Lower lobe of right lung (tissue), 2 donors: ENCODE data around the gene ROS1. TPM values are rescaled to one million over a fixed set of nuclear protein-coding genes. Genes with fewer than 3 reads are reported as not detected.

Experiments
- ATAC-seq, 2 donors: fragments of 200-7000 bp; cut with Tn5 transposase; one replicate each; pipeline ENCODE4 v1.9.1; 2020 to 2022; ENCODE audit warnings: mild to moderate bottlenecking in 2 of 2, moderate library complexity in 2 of 2
- DNase-seq: peaks from one replicate; pipeline ENCODE4 v3.0.0-alpha.2; 2020
- H3K27ac ChIP-seq: fragments of 200-600 bp; one replicate; pipeline ENCODE4 v1.8.0; 2022
- H3K27me3 ChIP-seq: fragments of 200-600 bp; one replicate; pipeline ENCODE4 v1.8.0; 2022; ENCODE audit warnings: low read depth
- H3K36me3 ChIP-seq: fragments of 200-600 bp; one replicate; pipeline ENCODE4 v1.8.0; 2022; ENCODE audit warnings: mild to moderate bottlenecking
- H3K4me1 ChIP-seq: fragments of 200-600 bp; one replicate; pipeline ENCODE4 v1.8.0; 2022
- H3K4me3 ChIP-seq: fragments of 200-600 bp; one replicate; pipeline ENCODE4 v1.8.0; 2022; ENCODE audit warnings: mild to moderate bottlenecking
- H3K9me3 ChIP-seq: fragments of 200-600 bp; one replicate; pipeline ENCODE4 v1.8.0; 2022
- CTCF ChIP-seq: fragments of 200-600 bp; IDR thresholded peaks from one replicate; pipeline ENCODE4 v1.8.0; 2022; ENCODE audit warnings: antibody characterized with exemption, mild to moderate bottlenecking
- intact Hi-C: fragments of 100-400 bp; cut with DNase I; formaldehyde crosslinking; loops from one replicate; pipeline ENCODE4 v1.11.0; 2022
- total RNA-seq: library from RNA; stranded (reverse); fragmentation: NEBNext Ultra II Directional; extraction: Animal tissue kit (Norgen Biotek cat#: 25700); gene quantifications from one replicate; pipeline ENCODE4 v1.2.1, GENCODE V29; 2021
- donor health status: DM: no; HTN: yes; CAD: no; lungs with severe emphysema.

Gene ROS1
- total RNA-seq, 1 donor from 2014 or later = 151 TPM

GRCh38 chr6:117389227-117390057 lies 36.3 kb downstream of the ROS1 start:
- DNase-seq (no peak), ATAC-seq (peak in 1 of 2 donors; percentile 42)
- H3K27me3 ChIP-seq = no peaks in the 10 kb centered on the region
- H3K4me3 ChIP-seq = no peak overlapping the region
- H3K36me3 ChIP-seq = peaks cover 4% of the 10 kb centered on the region
- H3K4me1 ChIP-seq = peaks cover 9% of the 10 kb centered on the region
- no peak overlapping the region for H3K27ac ChIP-seq
- intact Hi-C loops = no loop called here
- no peak for TF ChIP-seq CTCF
- no peaks in the 10 kb centered on the region for H3K9me3 ChIP-seq

GRCh38 chr6:117387454-117387974 lies 38.2 kb downstream of the ROS1 start:
- DNase-seq = no peak
- Histone ChIP-seq H3K4me3 (no peak overlapping the region), H3K9me3 (no peaks in the 10 kb centered on the region), H3K27ac (no peak overlapping the region), H3K36me3 (no peaks in the 10 kb centered on the region), H3K27me3 (no peaks in the 10 kb centered on the region), H3K4me1 (peaks cover 9% of the 10 kb centered on the region)
- TF ChIP-seq CTCF = no peak
- intact Hi-C loops = no loop called here
- ATAC-seq = peak; percentile 79 to 82

GRCh38 chr6:117384659-117385058 lies 41.1 kb downstream of the ROS1 start:
- no peaks in the 10 kb centered on the region for H3K27me3 ChIP-seq
- H3K4me3 ChIP-seq = no peak overlapping the region
- no peaks in the 10 kb centered on the region for H3K36me3 ChIP-seq
- intact Hi-C loops = no loop called here
- TF ChIP-seq CTCF = no peak
- H3K27ac ChIP-seq = no peak overlapping the region
- ATAC-seq (no peak), DNase-seq (no peak)
- H3K9me3 ChIP-seq = no peaks in the 10 kb centered on the region
- H3K4me1 ChIP-seq = peaks cover 9% of the 10 kb centered on the region

GRCh38 chr6:117381749-117382148 lies 44.0 kb downstream of the ROS1 start:
- Histone ChIP-seq H3K27ac (no peak overlapping the region), H3K4me3 (no peak overlapping the region), H3K9me3 (no peaks in the 10 kb centered on the region), H3K36me3 (peaks cover 4% of the 10 kb centered on the region), H3K4me1 (no peaks in the 10 kb centered on the region), H3K27me3 (no peaks in the 10 kb centered on the region)
- TF ChIP-seq CTCF = no peak
- intact Hi-C loops = no loop called here
- no peak for DNase-seq
- ATAC-seq = no peak

GRCh38 chr6:117380298-117380697 lies 45.4 kb downstream of the ROS1 start:
- intact Hi-C loops = no loop called here
- H3K4me3 ChIP-seq = no peak overlapping the region
- H3K27ac ChIP-seq = no peak overlapping the region
- H3K36me3 ChIP-seq = peaks cover 4% of the 10 kb centered on the region
- ATAC-seq (no peak), DNase-seq (no peak)
- no peaks in the 10 kb centered on the region for H3K27me3 ChIP-seq
- TF ChIP-seq CTCF = no peak
- no peaks in the 10 kb centered on the region for H3K4me1 ChIP-seq
- H3K9me3 ChIP-seq = no peaks in the 10 kb centered on the region
